CD4-positive, alpha-beta memory T cell (primary cell): ENCODE measurements around the gene RUBCN. TPM values are rescaled to one million over a fixed set of nuclear protein-coding genes. Genes with fewer than 3 reads are reported as not detected.
A peak's percentile ranks its signal among the peaks of the same experiment; 100 is the strongest.

ENCODE experiments used
- CTCF ChIA-PET: fragments of 350-600 bp; sonication (Branson Sonifier 250); formaldehyde crosslinking; loops from one replicate; lab custom pipeline; 2021; ENCODE audit warnings: inconsistent platforms; ENCODE audit not compliant: partially characterized antibody; lab: Charles Lee
- POLR2A ChIA-PET: fragments of 350-600 bp; sonication (Branson Sonifier 250); formaldehyde crosslinking; loops from one replicate; lab custom pipeline; 2021; ENCODE audit not compliant: partially characterized antibody; lab: Charles Lee
- DNase-seq, 5 donors: peaks; one replicate each; pipeline versions ENCODE4 v3.0.0 to v3.0.0-alpha.2; 2020 to 2022; ENCODE audit warnings: mixed read lengths in 1 of 5
- H3K27ac ChIP-seq: one replicate; pipeline ENCODE4 v1.7.0; 2013; ENCODE audit warnings: low read depth, low read length
- H3K27me3 ChIP-seq: 2 replicates; pipeline ENCODE4 v1.7.0; 2013; ENCODE audit warnings: mild to moderate bottlenecking, low read length, moderate library complexity; ENCODE audit not compliant: insufficient read depth
- H3K36me3 ChIP-seq: 2 replicates; pipeline ENCODE4 v1.7.0; 2013; ENCODE audit warnings: mild to moderate bottlenecking, low read length, moderate library complexity; ENCODE audit not compliant: insufficient read depth
- H3K4me1 ChIP-seq: 2 replicates; pipeline ENCODE4 v1.7.0; 2013; ENCODE audit warnings: mild to moderate bottlenecking, low read length, moderate library complexity; ENCODE audit not compliant: insufficient read depth
- H3K4me3 ChIP-seq, 2 donors: one replicate each; pipeline ENCODE4 v1.7.0; 2013; ENCODE audit warnings: low read length in 2 of 2, mild to moderate bottlenecking in 1 of 2
- H3K9me3 ChIP-seq, 2 donors: one replicate each; pipeline ENCODE4 v1.7.0; 2013; ENCODE audit warnings: low read length in 2 of 2, control low read depth in 1 of 2; ENCODE audit not compliant: control insufficient read depth in 1 of 2
- H3K27ac Mint-ChIP-seq, 7 donors: one replicate each; pipeline ENCODE4 v1.8.0; 2020 to 2021; ENCODE audit warnings: mixed read lengths in 7 of 7, mild to moderate bottlenecking in 6 of 7, inconsistent platforms in 3 of 7, moderate library complexity in 3 of 7
- H3K27me3 Mint-ChIP-seq, 2 donors: one replicate each; pipeline ENCODE4 v1.8.0; 2020 to 2021; ENCODE audit warnings: mixed read lengths in 2 of 2
- H3K36me3 Mint-ChIP-seq, 2 donors: one replicate each; pipeline ENCODE4 v1.8.0; 2020 to 2021; ENCODE audit warnings: mixed read lengths in 2 of 2, inconsistent platforms in 1 of 2, mild to moderate bottlenecking in 1 of 2
- H3K4me1 Mint-ChIP-seq, 4 donors: one replicate each; pipeline ENCODE4 v1.8.0; 2020 to 2021; ENCODE audit warnings: mixed read lengths in 4 of 4, mild to moderate bottlenecking in 1 of 4
- H3K4me3 Mint-ChIP-seq, 8 donors: one replicate each; pipeline ENCODE4 v1.8.0; 2020 to 2021; ENCODE audit warnings: mixed read lengths in 8 of 8, mild to moderate bottlenecking in 7 of 8, moderate library complexity in 6 of 8, inconsistent platforms in 3 of 8
- H3K9me3 Mint-ChIP-seq, 8 donors: one replicate each; pipeline ENCODE4 v1.8.0; 2020 to 2021; ENCODE audit warnings: mixed read lengths in 8 of 8, mild to moderate bottlenecking in 5 of 8, inconsistent platforms in 3 of 8, moderate library complexity in 1 of 8
- intact Hi-C: fragments of 100-400 bp; cut with micrococcal nuclease; formaldehyde crosslinking; loops from one replicate; pipeline ENCODE4 v1.15.1; 2023
- polyA plus RNA-seq, 2 donors: library from polyadenylated mRNA; unstranded; fragments of 300-500 nt; fragmentation: Illumina TruSeq; gene quantifications; one replicate each; pipeline ENCODE4 v1.2.3, GENCODE V29; 2021
- total RNA-seq, 2 experiments: library from RNA; stranded (reverse); gene quantifications; one replicate each; pipeline ENCODE4 v1.2.3, GENCODE V29; 2021

The RUBCN gene
- total and polyA plus RNA-seq, 4 experiments from 2014 or later, result 13.2 to 69.6 (median 45.2) TPM

GRCh38 chr3:197756704-197757103 lies 20.0 kb upstream of the RUBCN start:
- Mint-ChIP-seq H3K4me1 (peaks cover 24 to 43% (median 36%) of the 10 kb centered on the region in 4 donors), H3K27me3 (no peaks in the 10 kb centered on the region), H3K9me3 (no peaks in the 10 kb centered on the region), H3K4me3 (no peak overlapping the region), H3K27ac (peak overlapping the region in 1 of 7 donors; percentile 8), H3K36me3 (peaks cover 5 to 14% of the 10 kb centered on the region in 2 donors)
- H3K4me1 ChIP-seq, result peaks cover 42% of the 10 kb centered on the region
- POLR2A ChIA-PET, result no interaction called here
- H3K36me3 ChIP-seq, result peaks cover 27% of the 10 kb centered on the region
- DNase-seq, result no peak
- H3K27me3 ChIP-seq, result no peaks in the 10 kb centered on the region
- H3K27ac ChIP-seq, result no peak overlapping the region
- intact Hi-C loops, result no loop called here
- CTCF ChIA-PET, result interaction anchor here (0.9 kb wide), 1 partner anchor 37 kb away, joined by 3 read pairs; no protein-coding TSS in a partner anchor
- no peak overlapping the region for H3K4me3 ChIP-seq
- H3K9me3 ChIP-seq, result no peaks in the 10 kb centered on the region

DNA sequence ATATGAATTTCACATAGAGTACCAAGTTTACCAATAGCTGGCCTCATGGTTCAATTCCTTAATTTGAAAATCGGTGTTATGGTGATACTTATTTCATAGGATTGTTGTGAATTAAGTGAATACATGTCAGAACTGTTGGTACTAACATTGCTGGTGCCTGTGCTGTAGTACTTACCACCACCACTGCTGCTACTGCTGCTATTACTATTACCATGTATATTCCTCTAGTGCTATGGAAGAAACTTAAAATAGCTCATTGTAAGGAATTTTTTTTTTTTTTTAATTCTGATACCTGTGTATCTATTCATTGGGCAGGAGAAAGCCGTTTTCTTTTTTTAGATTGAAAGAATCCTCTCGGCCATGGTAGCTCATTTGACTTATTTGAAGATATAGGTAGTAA lies 16.6 kb upstream of the RUBCN start:
- no peak overlapping the region for H3K4me3 ChIP-seq
- Mint-ChIP-seq H3K27me3 (peaks cover 0 to 2% of the 10 kb centered on the region in 2 donors), H3K4me1 (peaks cover 40 to 70% (median 51%) of the 10 kb centered on the region in 4 donors), H3K27ac (peak overlapping the region in 5 of 7 donors; percentile 10 to 97 (median 85)), H3K36me3 (peaks cover 5 to 27% of the 10 kb centered on the region in 2 donors), H3K4me3 (peak overlapping the region in 5 of 8 donors; percentile 1 to 41 (median 26)), H3K9me3 (no peaks in the 10 kb centered on the region)
- H3K9me3 ChIP-seq, result no peaks in the 10 kb centered on the region
- no peaks in the 10 kb centered on the region for H3K27me3 ChIP-seq
- peaks cover 58% of the 10 kb centered on the region for H3K4me1 ChIP-seq
- peaks cover 12% of the 10 kb centered on the region for H3K36me3 ChIP-seq
- CTCF ChIA-PET, result no interaction called here
- DNase-seq, result no peak
- POLR2A ChIA-PET, result interaction anchor here (1.4 to 1.5 kb wide), 2 partner anchors 17 to 38 kb away, joined by 4 to 6 read pairs; partner anchors contain the start of gene LRCH3
- no peak overlapping the region for H3K27ac ChIP-seq
- intact Hi-C loops, result loop anchor here (5.0 kb wide), 1 partner anchor 199 kb away; the partner anchor contains the start of gene RPL35A

- H3K27ac Mint-ChIP-seq, result peak overlapping the region; percentile 74 to 97 (median 81)
- ChIA-PET CTCF (no interaction called here), POLR2A (interaction anchor here (2.4 kb wide), 1 partner anchor 40 kb away, joined by 31 read pairs; no protein-coding TSS in a partner anchor)
- H3K4me1 ChIP-seq, result peaks cover 64% of the 10 kb centered on the region
- H3K4me3 ChIP-seq, result no peak overlapping the region
- H3K9me3 ChIP-seq, result no peaks in the 10 kb centered on the region
- H3K27ac ChIP-seq, result no peak overlapping the region
- H3K9me3 Mint-ChIP-seq, result no peaks in the 10 kb centered on the region
- H3K27me3 ChIP-seq, result no peaks in the 10 kb centered on the region
- intact Hi-C loops, result loop anchor here (5.0 kb wide), 1 partner anchor 200 kb away; the partner anchor contains the start of gene RPL35A
- peaks cover 8% of the 10 kb centered on the region for H3K36me3 ChIP-seq
- DNase-seq, result no peak
- peaks cover 40 to 71% (median 52%) of the 10 kb centered on the region in 4 donors for H3K4me1 Mint-ChIP-seq
- peaks cover 5 to 23% of the 10 kb centered on the region in 2 donors for H3K36me3 Mint-ChIP-seq
- peak overlapping the region; percentile 74 to 89 (median 78) for H3K4me3 Mint-ChIP-seq
- H3K27me3 Mint-ChIP-seq, result peaks cover 0 to 2% of the 10 kb centered on the region in 2 donors
Measured at GRCh38 chr3:197752107-197752506, 15.4 kb upstream of the RUBCN start.

- Histone ChIP-seq H3K27ac (peak overlapping the region; percentile 86), H3K4me3 (peak overlapping the region; percentile 75 to 89), H3K27me3 (no peaks in the 10 kb centered on the region), H3K9me3 (no peaks in the 10 kb centered on the region), H3K4me1 (peaks cover 56% of the 10 kb centered on the region), H3K36me3 (no peaks in the 10 kb centered on the region)
- H3K27me3 Mint-ChIP-seq, result peaks cover 0 to 2% of the 10 kb centered on the region in 2 donors
- ChIA-PET POLR2A (interaction anchor here (0.6 to 4.2 kb wide), 6 partner anchors 13 to 199 kb away, joined by 3 to 42 read pairs (median 18); partner anchors contain the start of genes LRCH3, RPL35A and RUBCN), CTCF (interaction anchor here (0.7 to 1.7 kb wide), 7 partner anchors 26 to 152 kb away, joined by 3 to 7 read pairs (median 4); no protein-coding TSS in a partner anchor)
- H3K9me3 Mint-ChIP-seq, result no peaks in the 10 kb centered on the region
- H3K4me3 Mint-ChIP-seq, result peak overlapping the region; percentile 93 to 99 (median 96)
- intact Hi-C loops, result loop anchor here (1.0 to 5.0 kb wide), 5 partner anchors 40 to 201 kb away; partner anchors contain the start of genes BDH1, LRCH3 and RPL35A
- DNase-seq, result peak in 4 of 5 donors; percentile 27 to 39 (median 35)
- H3K36me3 Mint-ChIP-seq, result peaks cover 2 to 14% of the 10 kb centered on the region in 2 donors
- H3K27ac Mint-ChIP-seq, result peak overlapping the region; percentile 90 to 98 (median 95)
- H3K4me1 Mint-ChIP-seq, result peaks cover 34 to 62% (median 47%) of the 10 kb centered on the region in 4 donors
Measured at GRCh38 chr3:197750858-197751737, 14.4 kb upstream of the RUBCN start.

DNA sequence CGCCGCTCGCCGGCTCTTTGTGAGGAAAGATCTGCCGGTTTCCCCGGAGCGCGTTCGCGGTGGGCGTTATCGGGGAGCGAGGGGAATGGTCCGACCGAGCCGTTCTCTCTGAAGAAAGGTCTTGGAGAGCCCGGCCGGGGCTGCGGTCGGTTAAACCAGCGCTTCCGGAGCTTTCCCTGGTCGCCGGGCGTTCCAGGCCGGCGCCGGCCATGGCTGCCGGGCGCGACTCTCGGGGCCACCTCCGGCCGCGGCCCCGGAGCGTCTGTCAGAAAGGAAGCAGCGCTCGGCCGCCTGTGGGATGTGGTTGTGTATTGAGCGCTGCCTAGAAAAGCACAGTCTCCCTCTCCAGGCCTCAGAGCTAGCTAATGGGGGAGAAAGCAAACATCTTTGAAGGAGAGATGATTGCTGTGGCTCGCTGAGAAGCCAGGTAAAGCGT lies 13.7 kb upstream of the RUBCN start:
- H3K9me3 ChIP-seq, result no peaks in the 10 kb centered on the region
- peaks cover 51% of the 10 kb centered on the region for H3K4me1 ChIP-seq
- peak; percentile 61 to 71 (median 65) for DNase-seq
- no peaks in the 10 kb centered on the region for H3K36me3 ChIP-seq
- Mint-ChIP-seq H3K27me3 (peaks cover 0 to 2% of the 10 kb centered on the region in 2 donors), H3K4me3 (peak overlapping the region; percentile 93 to 99 (median 96)), H3K36me3 (peaks cover 0 to 13% of the 10 kb centered on the region in 2 donors), H3K27ac (peak overlapping the region; percentile 90 to 98 (median 95)), H3K9me3 (no peaks in the 10 kb centered on the region), H3K4me1 (peaks cover 30 to 58% (median 42%) of the 10 kb centered on the region in 4 donors)
- POLR2A ChIA-PET, result interaction anchor here (0.6 to 4.2 kb wide), 6 partner anchors 14 to 199 kb away, joined by 3 to 42 read pairs (median 18); partner anchors contain the start of genes LRCH3, RPL35A and RUBCN
- intact Hi-C loops, result loop anchor here (1.0 to 5.0 kb wide), 5 partner anchors 40 to 202 kb away; partner anchors contain the start of genes BDH1, LRCH3 and RPL35A
- H3K27me3 ChIP-seq, result no peaks in the 10 kb centered on the region
- CTCF ChIA-PET, result interaction anchor here (0.7 to 1.7 kb wide), 7 partner anchors 27 to 151 kb away, joined by 3 to 7 read pairs (median 4); no protein-coding TSS in a partner anchor
- peak overlapping the region; percentile 86 for H3K27ac ChIP-seq
- H3K4me3 ChIP-seq, result peak overlapping the region; percentile 75 to 89

- peaks cover 26 to 54% (median 39%) of the 10 kb centered on the region in 4 donors for H3K4me1 Mint-ChIP-seq
- intact Hi-C loops, result loop anchor here (1.0 to 5.0 kb wide), 7 partner anchors 13 to 203 kb away; partner anchors contain the start of genes BDH1, LRCH3, RPL35A and RUBCN
- H3K27ac Mint-ChIP-seq, result peak within 1 kb of the TSS; percentile 97 to 99 (median 99)
- H3K36me3 Mint-ChIP-seq, result peaks cover 0 to 13% of the 10 kb centered on the region in 2 donors
- H3K27me3 ChIP-seq, result no peaks in the 10 kb centered on the region
- no peaks in the 10 kb centered on the region for H3K9me3 Mint-ChIP-seq
- ChIA-PET CTCF (interaction anchor here (0.7 to 1.7 kb wide), 10 partner anchors 9 to 156 kb away, joined by 3 to 11 read pairs (median 4); no protein-coding TSS in a partner anchor), POLR2A (interaction anchor here (1.2 to 4.2 kb wide), 6 partner anchors 13 to 200 kb away, joined by 3 to 42 read pairs (median 28); partner anchors contain the start of genes LRCH3, RPL35A and RUBCN)
- DNase-seq, result peak; percentile 86 to 90 (median 88)
- H3K4me3 ChIP-seq, result peak within 1 kb of the TSS; percentile 75 to 89
- H3K4me3 Mint-ChIP-seq, result peak within 1 kb of the TSS; percentile 93 to 99 (median 98)
- peak within 1 kb of the TSS; percentile 86 for H3K27ac ChIP-seq
- H3K4me1 ChIP-seq, result peaks cover 50% of the 10 kb centered on the region
- H3K9me3 ChIP-seq, result no peaks in the 10 kb centered on the region
- H3K27me3 Mint-ChIP-seq, result peaks cover 0 to 2% of the 10 kb centered on the region in 2 donors
- H3K36me3 ChIP-seq, result no peaks in the 10 kb centered on the region
Measured at GRCh38 chr3:197749601-197750395, 13.1 kb upstream of the RUBCN start, which contains the start of gene FYTTD1. Gene FYTTD1 (plus strand): TSS chr3:197749883. CDS start chr3:197749972, 89 bp downstream.
